OCI-LY3 (cell line): ENCODE data around the gene NAV2.

Experiments
- CTCF ChIP-seq: fragments of 200-600, 300-600 bp; sonication (generic); IDR thresholded peaks from 2 replicates; pipeline ENCODE4 v1.5.1; 2014; ENCODE audit warnings: antibody characterized with exemption, low read length, low read depth
- EZH2phosphoT487 ChIP-seq: fragments of 200-600 bp; shearing (Covaris generic); IDR thresholded peaks from 2 replicates; pipeline ENCODE4 v1.6.1; 2018; ENCODE audit warnings: antibody characterized with exemption, mixed run types, low read depth

- no peak for TF ChIP-seq CTCF
- no peak for TF ChIP-seq EZH2phosphoT487
Observed at GRCh38 chr11:20157728-20158127, 445.1 kb downstream of the NAV2 start.
